Hippocampal formation (tissue), 2 donors: ENCODE results near the gene ALK.

Source experiments
- DNase-seq, 2 donors: peaks; one replicate each; lab custom pipeline; 2025; lab: John Stamatoyannopoulos, UW

The ALK gene

GRCh38 chr2:29902356-29902755 is 19.0 kb downstream of the ALK start:
- no peak for DNase-seq

GRCh38 chr2:29900971-29901633 is 20.3 kb downstream of the ALK start:
- DNase-seq, result no peak

- DNase-seq, result no peak
Measured at GRCh38 chr2:29898999-29899398, 22.4 kb downstream of the ALK start.

GRCh38 chr2:29894822-29895614 is 26.4 kb downstream of the ALK start:
- DNase-seq, result no peak

GRCh38 chr2:29892585-29893259 is 28.7 kb downstream of the ALK start:
- no peak for DNase-seq

GRCh38 chr2:29881089-29881730 is 40.2 kb downstream of the ALK start:
- no peak for DNase-seq

GRCh38 chr2:29880084-29880483 is 41.3 kb downstream of the ALK start:
- no peak for DNase-seq

- DNase-seq, result no peak
Measured at GRCh38 chr2:29879456-29879855, 41.9 kb downstream of the ALK start.

GRCh38 chr2:29878898-29879297 is 42.5 kb downstream of the ALK start:
- no peak for DNase-seq

GRCh38 chr2:29876374-29876773 is 45.0 kb downstream of the ALK start:
- no peak for DNase-seq

GRCh38 chr2:29874745-29875144 is 46.6 kb downstream of the ALK start:
- no peak for DNase-seq

- no peak for DNase-seq
Measured at GRCh38 chr2:29872870-29873269, 48.5 kb downstream of the ALK start.

- DNase-seq, result no peak
Measured at GRCh38 chr2:29871541-29871940, 49.8 kb downstream of the ALK start.

- no peak for DNase-seq
Measured at GRCh38 chr2:29865512-29865911, 55.9 kb downstream of the ALK start.

GRCh38 chr2:29864988-29865387 is 56.4 kb downstream of the ALK start:
- DNase-seq, result no peak

- no peak for DNase-seq
Measured at GRCh38 chr2:29855924-29856639, 65.3 kb downstream of the ALK start.

- DNase-seq, result no peak
Measured at GRCh38 chr2:29850794-29851193, 70.6 kb downstream of the ALK start.

- DNase-seq, result no peak
Measured at GRCh38 chr2:29848566-29849310, 72.6 kb downstream of the ALK start.

- no peak for DNase-seq
Measured at GRCh38 chr2:29847886-29848285, 73.5 kb downstream of the ALK start.

GRCh38 chr2:29844713-29845326 is 76.6 kb downstream of the ALK start:
- no peak for DNase-seq
